GM21576 (cell line): ENCODE data around the gene DUS1L.

Source experiments
- ATAC-seq: cut with Tn5 transposase; IDR thresholded peaks from one replicate; pipeline ENCODE4 v1.9.1; 2021; ENCODE audit warnings: mild to moderate bottlenecking, moderate library complexity; ENCODE audit not compliant: unreplicated experiment

The DUS1L gene

GRCh38 chr17:82077617-82078358 lies 12.2 kb upstream of the DUS1L start:
- no peak for ATAC-seq

GRCh38 chr17:82076785-82077591 lies 11.4 kb upstream of the DUS1L start:
- no peak for ATAC-seq

- no peak for ATAC-seq
Measured at GRCh38 chr17:82076018-82076784, 10.6 kb upstream of the DUS1L start.

GRCh38 chr17:82073446-82073845 lies 7.8 kb upstream of the DUS1L start:
- ATAC-seq, result no peak

- ATAC-seq, result no peak
Measured at GRCh38 chr17:82072827-82073226, 7.2 kb upstream of the DUS1L start.

- no peak for ATAC-seq
Measured at GRCh38 chr17:82070611-82071010, 5.0 kb upstream of the DUS1L start.

GRCh38 chr17:82065193-82065637 lies 389 bp downstream of the DUS1L start:
- no peak for ATAC-seq

GRCh38 chr17:82064433-82065192 lies 991 bp downstream of the DUS1L start:
- no peak for ATAC-seq

- ATAC-seq, result no peak
Measured at GRCh38 chr17:82063424-82064415, 1.9 kb downstream of the DUS1L start.

- no peak for ATAC-seq
Measured at GRCh38 chr17:82062984-82063368, 2.6 kb downstream of the DUS1L start.

- ATAC-seq, result no peak
Measured at GRCh38 chr17:82062076-82062983, 3.3 kb downstream of the DUS1L start.

GRCh38 chr17:82061047-82061925 lies 4.3 kb downstream of the DUS1L start:
- ATAC-seq, result no peak

GRCh38 chr17:82060614-82061013 lies 5.0 kb downstream of the DUS1L start:
- no peak for ATAC-seq

- ATAC-seq, result no peak
Measured at GRCh38 chr17:82060001-82060380, 5.6 kb downstream of the DUS1L start.

GRCh38 chr17:82059272-82060000 lies 6.2 kb downstream of the DUS1L start:
- no peak for ATAC-seq

GRCh38 chr17:82058855-82059249 lies 6.8 kb downstream of the DUS1L start:
- no peak for ATAC-seq
